HG02970 (cell line): Measurements from ENCODE around the gene TPD52L3.

ENCODE experiments used
- ATAC-seq: cut with Tn5 transposase; IDR thresholded peaks from one replicate; pipeline ENCODE4 v1.9.1; 2021; ENCODE audit warnings: mild to moderate bottlenecking, moderate library complexity, moderate number of reproducible peaks; ENCODE audit not compliant: unreplicated experiment, low FRiP score

TPD52L3 gene

GRCh38 chr9:6328103-6328502, at the start of gene TPD52L3:
Gene TPD52L3 (plus strand): TSS chr9:6328375. CDS start chr9:6328596, 221 bp downstream.
- no peak for ATAC-seq

- ATAC-seq, result no peak
These were observed 26.3 kb upstream of the TPD52L3 start for GRCh38 chr9:6301858-6302257.

GRCh38 chr9:6302417-6302816, 25.8 kb upstream of the TPD52L3 start:
- ATAC-seq, result no peak

- ATAC-seq, result no peak
These were observed 23.9 kb upstream of the TPD52L3 start for GRCh38 chr9:6304232-6304631.

- ATAC-seq, result no peak
These were observed 22.1 kb upstream of the TPD52L3 start for GRCh38 chr9:6305954-6306563.

GRCh38 chr9:6307551-6308096, 20.6 kb upstream of the TPD52L3 start:
- no peak for ATAC-seq

- ATAC-seq, result no peak
These were observed 2.9 kb downstream of the TPD52L3 start for GRCh38 chr9:6330958-6331634.

GRCh38 chr9:6334305-6334704, 6.1 kb downstream of the TPD52L3 start:
- no peak for ATAC-seq

- no peak for ATAC-seq
These were observed 20.6 kb downstream of the TPD52L3 start for GRCh38 chr9:6348766-6349165.

GRCh38 chr9:6351737-6352136, 23.6 kb downstream of the TPD52L3 start:
- ATAC-seq, result no peak

- peak; percentile 65 for ATAC-seq
These were observed 26.0 kb downstream of the TPD52L3 start for GRCh38 chr9:6354072-6354686.

GRCh38 chr9:6355728-6356127, 27.6 kb downstream of the TPD52L3 start:
- ATAC-seq, result no peak

GRCh38 chr9:6356441-6356840, 28.3 kb downstream of the TPD52L3 start:
- ATAC-seq, result no peak

- ATAC-seq, result no peak
These were observed 28.7 kb downstream of the TPD52L3 start for GRCh38 chr9:6356904-6357303.

- ATAC-seq, result no peak
These were observed 39.1 kb downstream of the TPD52L3 start for GRCh38 chr9:6367128-6367890.

GRCh38 chr9:6368831-6369230, 40.7 kb downstream of the TPD52L3 start:
- no peak for ATAC-seq
